GM19397 (cell line): ENCODE results near the gene RPP25L.

Experiments
- ATAC-seq: cut with Tn5 transposase; IDR thresholded peaks from one replicate; pipeline ENCODE4 v1.9.1; 2021; ENCODE audit warnings: mild to moderate bottlenecking, moderate library complexity; ENCODE audit not compliant: unreplicated experiment

RPP25L gene

DNA sequence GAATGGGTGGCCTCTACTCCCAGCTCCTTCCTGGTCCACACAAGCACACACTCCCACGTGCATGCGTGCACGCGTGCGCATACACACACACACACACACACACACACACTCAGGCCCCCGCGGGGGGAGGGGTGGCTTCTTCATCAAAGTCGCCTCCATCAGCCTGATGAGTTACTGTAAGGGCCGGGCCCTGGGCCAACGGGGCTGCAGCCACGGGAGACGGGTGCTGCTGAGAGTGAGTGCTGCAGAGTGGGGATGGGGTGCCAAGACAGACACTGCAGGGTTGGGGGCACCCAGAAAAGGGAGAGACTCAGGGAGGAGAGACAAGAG lies 40.5 kb downstream of the RPP25L start:
- ATAC-seq: no peak

DNA sequence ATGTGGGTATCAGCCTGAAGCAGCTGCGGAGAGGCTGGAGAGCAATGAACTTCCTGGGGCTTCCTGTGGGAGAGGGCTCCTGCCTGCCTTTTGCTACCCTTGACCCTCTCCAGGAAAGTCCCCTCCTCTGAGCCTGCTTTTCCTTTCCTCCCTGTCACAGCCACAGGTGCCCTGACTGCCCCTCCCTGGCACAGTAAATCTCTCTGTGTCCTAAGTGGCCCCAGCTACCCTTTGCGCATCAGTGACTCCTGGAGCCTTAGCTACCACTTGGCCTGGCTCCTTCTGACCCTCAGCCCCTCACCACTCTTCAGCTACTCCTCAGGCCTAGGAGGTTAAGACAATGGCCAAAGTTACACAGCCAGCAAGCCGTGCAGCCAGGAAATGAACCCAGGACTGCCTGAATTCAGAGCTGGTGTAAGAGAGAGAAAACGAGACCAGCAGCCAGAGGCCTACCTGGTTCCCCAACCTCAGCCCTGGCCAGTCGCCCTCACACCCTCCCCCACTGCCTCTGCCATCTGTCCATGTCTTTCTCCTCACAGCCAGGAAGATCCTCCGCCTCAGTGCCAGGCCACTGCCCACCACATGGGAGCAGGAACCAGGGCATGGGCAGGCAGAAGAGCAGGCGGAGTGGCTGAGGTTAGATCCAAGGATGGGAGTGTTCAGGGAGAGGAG lies 41.0 kb downstream of the RPP25L start:
- no peak for ATAC-seq

DNA sequence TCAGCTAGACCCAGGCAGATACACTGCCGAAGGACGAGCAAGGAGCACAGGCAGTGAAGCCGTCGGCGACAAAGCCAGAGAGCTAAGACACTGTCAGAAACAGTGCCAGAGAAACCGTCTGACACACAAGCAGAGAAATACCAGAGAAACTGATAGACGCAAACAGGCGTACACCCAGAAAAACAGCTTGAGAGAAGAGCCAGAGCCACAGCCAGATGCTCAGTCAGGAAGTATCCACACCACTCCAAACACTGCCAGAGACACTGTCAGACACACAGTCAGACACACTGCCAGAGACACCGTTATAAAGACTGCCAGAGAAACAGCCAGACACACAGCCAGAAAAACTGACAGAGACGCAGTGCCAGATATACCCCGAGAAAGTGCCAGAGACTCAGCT lies 41.5 kb downstream of the RPP25L start:
- ATAC-seq: no peak

DNA sequence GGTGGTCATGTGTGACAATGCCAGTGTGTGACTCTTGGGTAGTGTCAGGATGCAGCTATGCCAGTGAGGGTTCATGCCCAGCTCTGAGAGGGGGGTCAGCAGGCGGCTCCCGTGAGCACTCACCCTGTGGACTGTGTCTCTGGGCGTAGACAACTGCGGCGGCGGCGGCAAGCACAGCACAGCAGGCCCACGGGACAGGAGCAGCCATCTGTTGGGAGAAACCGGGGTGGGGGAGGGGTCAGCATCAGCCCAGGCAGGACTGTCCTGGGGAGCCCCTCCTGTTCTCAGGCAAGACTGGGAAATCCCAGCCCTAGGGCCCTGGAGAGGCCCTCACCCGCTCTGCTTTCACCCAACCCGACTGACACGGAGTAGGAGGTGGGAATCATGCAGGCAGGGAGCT lies 43.1 kb downstream of the RPP25L start:
- no peak for ATAC-seq

DNA sequence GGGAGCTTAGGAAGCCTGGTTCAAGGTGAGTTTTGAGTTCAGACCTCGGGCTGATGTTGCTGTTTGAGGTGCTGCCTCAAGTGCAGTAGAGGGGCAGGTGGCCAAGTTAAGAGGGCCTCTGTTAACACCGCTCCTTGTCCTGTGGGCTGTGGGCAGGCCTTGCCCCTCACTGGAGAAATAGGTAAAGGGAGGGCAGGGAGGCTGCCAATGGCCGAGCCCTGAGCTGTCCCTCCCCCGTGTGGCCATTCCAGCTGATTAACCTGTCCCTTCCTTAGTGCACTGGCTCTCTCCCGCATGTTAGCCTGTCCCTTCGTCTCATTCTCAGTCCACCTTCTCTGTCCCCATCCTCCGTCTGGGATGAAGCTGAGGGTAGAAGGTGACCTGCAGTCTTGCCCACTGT lies 43.8 kb downstream of the RPP25L start:
- ATAC-seq: no peak

DNA sequence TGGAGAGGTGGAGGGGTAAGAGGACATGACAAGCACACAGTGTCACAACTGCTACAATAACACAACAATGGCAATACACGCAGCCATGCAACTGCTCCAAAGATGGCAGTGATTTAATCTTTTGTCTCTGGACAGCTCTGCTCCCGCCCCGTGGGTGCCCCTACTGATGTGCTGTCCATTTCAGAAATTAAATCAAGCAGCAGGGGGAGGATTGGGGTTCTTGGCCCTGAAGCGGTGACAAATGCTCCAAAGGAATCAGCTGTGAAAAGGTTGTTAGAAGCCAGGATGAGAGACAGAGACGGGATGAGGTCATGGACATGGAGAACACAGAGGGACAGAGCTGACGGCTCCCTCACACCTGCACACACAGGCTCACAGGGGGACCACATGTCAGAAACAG lies 44.9 kb downstream of the RPP25L start:
- ATAC-seq: no peak

DNA sequence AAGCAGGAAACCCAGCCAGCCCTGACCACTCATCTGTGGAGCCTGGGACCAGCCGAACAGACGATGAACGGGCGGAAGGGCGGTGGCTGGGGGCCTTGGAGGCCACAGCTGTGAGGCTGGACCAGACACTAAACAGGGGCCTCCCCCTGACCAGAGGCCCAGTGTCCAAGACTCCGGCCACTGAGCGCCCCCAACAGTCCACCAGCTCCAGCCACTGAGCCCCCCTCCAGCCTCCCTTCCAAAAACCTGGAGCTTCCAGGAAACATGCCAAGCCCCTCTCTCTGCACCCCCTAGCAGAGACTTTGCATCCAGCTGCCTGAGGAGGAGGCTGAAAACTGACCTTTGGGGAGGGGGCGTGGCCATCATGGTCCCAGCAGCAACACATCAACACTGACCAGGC lies 45.6 kb downstream of the RPP25L start:
- no peak for ATAC-seq

DNA sequence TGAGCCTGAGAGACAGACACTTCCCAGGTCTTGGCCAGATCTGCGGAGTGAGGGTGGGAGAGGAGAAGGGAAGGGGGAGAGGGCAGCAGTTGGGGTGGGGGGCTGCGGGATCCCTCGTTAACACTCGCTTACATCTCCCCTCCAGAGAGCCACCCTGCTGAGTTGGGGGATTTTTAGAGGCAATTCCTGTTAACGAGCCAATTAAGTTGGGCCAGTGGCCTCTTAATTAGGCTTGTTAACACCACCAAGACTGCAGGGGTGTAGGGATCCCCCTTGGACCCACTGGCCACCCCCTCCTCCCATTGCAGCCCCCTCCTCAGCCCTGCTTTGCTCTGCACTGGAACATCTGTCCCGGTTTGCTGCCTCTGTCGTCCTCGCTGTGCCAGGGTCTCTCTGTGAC lies 46.0 kb downstream of the RPP25L start:
- ATAC-seq: no peak

DNA sequence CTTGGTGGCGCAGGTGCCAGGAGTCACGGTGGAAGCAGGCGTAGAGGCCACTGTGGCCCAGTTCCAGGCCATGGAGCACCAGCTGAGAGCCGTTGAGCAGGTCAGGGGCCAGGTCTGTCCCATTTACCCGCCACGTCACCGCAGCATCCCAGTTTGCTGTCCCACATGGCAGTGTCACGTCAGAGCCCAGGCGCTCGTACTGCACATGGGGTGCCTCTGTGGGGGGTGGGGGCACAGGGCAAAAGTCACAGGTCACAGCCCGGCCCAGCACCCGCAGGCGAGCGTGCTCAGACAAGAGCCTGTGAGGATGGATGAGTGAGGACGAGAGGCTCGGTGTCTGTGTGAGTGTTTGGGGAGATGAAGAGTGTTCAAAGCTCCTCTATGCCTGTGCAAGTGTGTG lies 47.3 kb downstream of the RPP25L start:
- ATAC-seq: no peak

DNA sequence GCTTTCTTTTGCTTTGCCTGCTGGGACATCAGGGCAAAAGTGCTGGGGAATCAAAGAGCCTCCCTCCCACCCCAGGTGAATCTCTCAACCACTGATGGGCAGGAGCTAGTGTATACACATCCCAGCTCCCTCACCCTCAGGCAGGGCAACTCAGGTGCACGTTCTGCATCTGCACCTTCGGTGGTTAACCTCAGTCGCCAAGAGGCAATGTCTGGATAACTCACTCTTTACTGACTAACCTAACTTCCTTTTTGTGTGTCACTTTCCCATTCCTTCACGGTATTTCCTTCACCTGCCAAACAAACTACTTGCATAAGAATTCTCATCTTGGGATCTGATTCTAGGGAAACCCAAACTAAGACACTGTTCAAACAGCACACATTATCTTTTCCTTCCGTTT lies 48.6 kb downstream of the RPP25L start:
- ATAC-seq: no peak

DNA sequence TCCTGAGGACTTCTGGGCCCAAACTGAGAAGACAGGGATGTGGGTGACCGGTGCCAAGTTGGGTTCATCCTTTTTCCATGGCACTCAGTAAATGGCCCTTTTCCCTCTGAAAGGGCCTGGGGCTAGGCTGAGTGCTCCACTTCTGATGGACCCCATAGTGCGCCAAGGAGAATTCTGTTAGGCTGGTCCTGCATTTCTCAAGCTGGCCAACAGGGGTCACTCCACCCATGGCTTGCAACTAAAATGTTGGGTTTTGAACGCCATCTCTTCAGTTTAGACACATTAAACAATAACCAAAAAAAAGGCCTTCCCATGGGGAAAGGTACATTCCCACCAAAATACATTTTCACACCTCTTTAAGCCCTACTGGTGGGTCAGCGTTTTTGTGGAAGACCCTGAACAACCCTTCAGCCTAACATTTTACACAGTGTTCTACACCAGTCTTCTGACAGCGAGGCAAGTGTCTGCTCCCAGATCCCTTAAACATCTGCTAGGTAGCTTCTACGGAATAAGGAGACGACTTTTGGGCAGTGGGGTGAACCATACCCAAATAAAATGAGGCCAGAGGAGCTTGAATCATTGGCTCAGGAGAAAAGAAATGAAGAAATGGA lies 49.7 kb downstream of the RPP25L start:
- ATAC-seq: no peak

DNA sequence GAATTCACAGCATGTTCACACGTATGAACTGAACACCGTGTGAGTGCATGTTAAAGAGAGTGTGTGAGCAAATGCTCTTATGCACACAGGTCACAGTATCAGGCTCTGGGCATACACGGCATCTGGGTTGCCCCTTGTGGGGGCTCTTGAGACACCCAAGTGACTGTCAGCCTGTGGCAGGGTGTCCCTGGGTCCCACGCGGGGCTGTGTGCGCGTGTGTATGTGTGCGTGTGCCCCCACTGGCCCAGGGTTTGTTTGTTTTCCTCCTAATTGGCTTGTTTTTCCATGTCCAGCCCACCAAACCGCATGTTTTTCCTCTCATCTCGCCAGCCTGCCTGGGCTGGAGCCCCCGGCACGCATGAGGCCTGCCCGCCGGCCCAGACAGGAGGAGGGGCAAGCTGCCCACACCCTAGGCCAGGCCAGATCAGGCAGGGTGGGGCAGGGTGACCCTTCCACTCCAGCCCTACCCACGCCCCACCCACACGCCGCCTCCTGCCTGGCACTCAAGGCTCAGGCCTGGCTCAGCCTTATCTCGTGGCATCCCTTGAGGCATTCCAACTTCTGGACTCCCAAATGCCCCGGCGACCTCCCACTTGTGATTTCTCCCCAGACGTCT lies 51.2 kb downstream of the RPP25L start:
- no peak for ATAC-seq
